ENCODE measurements around the gene VMP1.
"Not testable (repeated sequence)": the region's sequence is repeated elsewhere in the genome, so short reads cannot be mapped to it uniquely, and the experiment has no call there.

The VMP1 gene

GRCh38 chr17:59825533-59826322, 118.3 kb downstream of the VMP1 start:
- TF ChIP-seq, protein P1, sequence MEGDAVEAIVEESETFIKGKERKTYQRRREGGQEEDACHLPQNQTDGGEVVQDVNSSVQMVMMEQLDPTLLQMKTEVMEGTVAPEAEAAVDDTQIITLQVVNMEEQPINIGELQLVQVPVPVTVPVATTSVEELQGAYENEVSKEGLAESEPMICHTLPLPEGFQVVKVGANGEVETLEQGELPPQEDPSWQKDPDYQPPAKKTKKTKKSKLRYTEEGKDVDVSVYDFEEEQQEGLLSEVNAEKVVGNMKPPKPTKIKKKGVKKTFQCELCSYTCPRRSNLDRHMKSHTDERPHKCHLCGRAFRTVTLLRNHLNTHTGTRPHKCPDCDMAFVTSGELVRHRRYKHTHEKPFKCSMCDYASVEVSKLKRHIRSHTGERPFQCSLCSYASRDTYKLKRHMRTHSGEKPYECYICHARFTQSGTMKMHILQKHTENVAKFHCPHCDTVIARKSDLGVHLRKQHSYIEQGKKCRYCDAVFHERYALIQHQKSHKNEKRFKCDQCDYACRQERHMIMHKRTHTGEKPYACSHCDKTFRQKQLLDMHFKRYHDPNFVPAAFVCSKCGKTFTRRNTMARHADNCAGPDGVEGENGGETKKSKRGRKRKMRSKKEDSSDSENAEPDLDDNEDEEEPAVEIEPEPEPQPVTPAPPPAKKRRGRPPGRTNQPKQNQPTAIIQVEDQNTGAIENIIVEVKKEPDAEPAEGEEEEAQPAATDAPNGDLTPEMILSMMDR (IDR thresholded peaks at IDR 0.05; ENCODE audit: low read depth, low read length, missing control alignments), result no peak
- no peak overlapping the region; the same call in 1 of the 2 replicates for H3K4me3 ChIP-seq (ENCODE audit: low read depth, low read length)
- DNase-seq (ENCODE audit: low read depth), result no peak

GRCh38 chr17:59826706-59827453, 119.4 kb downstream of the VMP1 start:
- H3K4me3 ChIP-seq (ENCODE audit: low read depth, low read length), result peak overlapping the region; percentile 5; the same call in 1 of the 2 replicates
- DNase-seq (ENCODE audit: low read depth), result no peak
- TF ChIP-seq, protein P1 (IDR thresholded peaks at IDR 0.05; ENCODE audit: low read depth, low read length, missing control alignments), result no peak

GRCh38 chr17:59827721-59828477, 120.4 kb downstream of the VMP1 start:
- no peak for DNase-seq (ENCODE audit: low read depth)
- H3K4me3 ChIP-seq (ENCODE audit: low read depth, low read length), result peak overlapping the region; percentile 50; the same call in 1 of the 2 replicates
- TF ChIP-seq, protein P1 (IDR thresholded peaks at IDR 0.05; ENCODE audit: low read depth, low read length, missing control alignments), result no peak

GRCh38 chr17:59828478-59828760, 121.0 kb downstream of the VMP1 start:
- TF ChIP-seq, protein P1 (IDR thresholded peaks at IDR 0.05; ENCODE audit: low read depth, low read length, missing control alignments), result no peak
- no peak for DNase-seq (ENCODE audit: low read depth)
- peak overlapping the region; percentile 50; the same call in 1 of the 2 replicates for H3K4me3 ChIP-seq (ENCODE audit: low read depth, low read length)

DNA sequence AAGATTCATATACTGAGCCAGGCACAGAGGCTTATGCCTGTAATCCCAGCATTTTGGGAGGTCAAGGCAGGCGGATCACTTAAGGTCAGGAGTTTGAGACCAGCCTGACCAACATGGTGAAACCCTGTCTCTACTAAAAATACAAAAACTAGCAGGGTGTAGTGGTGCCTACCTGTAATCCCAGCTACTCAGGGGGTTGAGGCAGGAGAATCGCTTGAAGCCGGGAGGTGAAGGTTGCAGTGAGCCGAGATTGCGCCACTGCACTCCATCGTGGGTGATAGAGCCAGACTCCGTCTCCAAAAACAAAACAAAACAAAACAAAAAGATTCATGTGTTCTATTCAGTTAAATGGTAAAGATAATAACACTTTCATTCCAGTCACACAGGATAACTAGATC, 121.4 kb downstream of the VMP1 start:
- H3K4me3 ChIP-seq (ENCODE audit: low read depth, low read length), result peak overlapping the region; percentile 50; the same call in 1 of the 2 replicates
- not testable (repeated sequence) for DNase-seq (ENCODE audit: low read depth)

- TF ChIP-seq, protein P1 (IDR thresholded peaks at IDR 0.05; ENCODE audit: low read depth, low read length, missing control alignments), result no peak
- peak overlapping the region; percentile 50 for H3K4me3 ChIP-seq (ENCODE audit: low read depth, low read length)
- DNase-seq (ENCODE audit: low read depth), result peak; percentile 96
Measured at GRCh38 chr17:59829217-59830006, 122.0 kb downstream of the VMP1 start.
